NCI-H2081 (cell line): ENCODE results near the gene GIMAP6.
"Not testable (repeated sequence)": the region's sequence is repeated elsewhere in the genome, so short reads cannot be mapped to it uniquely, and the experiment has no call there.

Experiments
- DNase-seq, 2 experiments: peaks; one replicate each; lab custom pipeline; 2025; lab: John Stamatoyannopoulos, UW

GIMAP6 gene

DNA sequence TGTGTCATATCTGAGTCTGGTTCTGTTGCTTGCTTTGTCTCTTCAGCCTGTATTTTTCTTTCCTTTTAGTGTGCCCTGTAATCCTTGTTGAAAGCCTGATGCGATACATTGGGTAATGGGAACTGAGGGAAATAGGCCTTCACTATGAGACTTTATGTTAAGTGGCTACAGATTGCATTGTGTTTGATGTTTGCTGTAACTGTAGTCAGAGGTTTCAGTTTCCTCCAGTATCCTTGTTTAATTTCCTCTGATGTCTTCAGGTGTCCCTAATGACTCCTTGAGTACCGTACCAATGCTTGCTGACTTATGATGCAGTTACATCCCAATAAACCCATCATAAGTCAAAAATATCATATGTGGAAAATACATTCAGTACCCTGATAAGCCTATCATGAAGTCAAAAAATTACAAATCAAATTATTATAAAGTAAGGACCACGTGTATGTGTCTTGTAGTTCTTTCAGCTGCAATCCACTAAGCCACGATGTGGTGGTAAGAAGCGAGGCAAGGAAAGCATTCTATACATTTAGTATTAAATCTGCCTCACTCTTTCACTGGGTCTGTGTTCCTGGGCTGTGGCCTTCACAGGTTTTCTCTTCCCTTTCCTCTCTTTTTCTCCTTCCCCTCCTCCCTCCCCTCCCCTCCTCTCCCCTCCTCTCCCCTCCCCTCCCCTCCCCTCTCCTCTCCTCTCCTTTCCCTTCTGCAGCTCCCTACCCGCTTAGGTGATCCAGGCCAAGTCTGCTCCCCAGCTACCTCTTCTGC lies 13.3 kb upstream of the GIMAP6 start:
- DNase-seq = no peak

DNA sequence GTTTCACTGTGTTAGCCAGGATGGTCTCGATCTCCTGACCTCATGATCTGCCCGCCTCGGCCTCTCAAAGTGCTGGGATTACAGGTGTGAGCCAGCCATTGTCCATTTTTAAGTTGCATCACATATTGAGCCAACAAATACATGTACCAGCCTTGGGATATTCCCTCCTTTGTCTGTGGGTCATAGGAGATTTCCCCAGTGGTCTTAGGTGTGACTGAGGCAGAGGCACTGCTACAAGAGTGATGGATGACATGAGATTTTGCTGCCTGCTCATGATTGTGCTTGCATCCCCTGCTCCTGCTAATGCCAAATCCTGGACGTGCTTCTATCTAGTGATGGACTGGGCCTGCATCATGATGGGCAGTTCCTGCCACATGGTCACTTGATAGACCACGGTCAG lies 10.7 kb upstream of the GIMAP6 start:
- no peak for DNase-seq

DNA sequence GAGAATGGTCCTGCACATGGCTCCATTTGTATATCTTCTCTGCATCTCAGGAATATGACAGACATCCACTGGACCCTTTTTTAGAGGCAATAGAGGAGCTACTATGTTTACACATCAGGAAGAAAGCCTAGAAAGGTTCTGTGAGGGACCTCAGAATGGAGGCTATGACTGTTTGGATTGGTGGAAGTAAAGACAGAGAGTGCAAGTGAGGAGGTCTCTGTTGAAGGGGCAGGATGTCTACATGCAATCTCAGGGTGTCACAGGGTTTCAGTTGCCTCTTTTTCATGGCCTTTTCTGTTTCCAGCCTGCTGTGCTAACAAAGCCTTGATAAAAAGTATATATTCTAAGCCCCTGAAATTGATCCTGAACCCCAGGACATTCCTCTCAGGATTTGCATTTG lies 9.7 kb upstream of the GIMAP6 start:
- no peak for DNase-seq

DNA sequence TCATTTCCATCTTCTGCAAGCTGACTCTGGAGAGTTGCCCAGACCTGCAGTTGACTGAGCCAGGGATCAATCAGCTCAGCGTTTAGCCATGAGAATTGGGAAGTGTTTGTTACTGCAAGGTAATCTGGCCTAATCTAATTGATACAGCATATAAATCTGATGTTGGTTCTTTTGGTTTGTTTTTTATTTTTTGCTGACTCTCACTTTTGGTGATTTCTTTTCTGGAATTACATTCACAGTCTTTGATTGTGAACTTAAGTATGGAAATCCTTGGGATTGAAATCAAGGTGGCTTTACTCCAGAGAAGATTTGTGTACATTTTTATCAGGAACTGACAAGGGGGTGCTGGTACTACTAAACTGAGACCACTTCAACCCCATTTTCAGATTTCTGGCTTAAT lies 1.7 kb upstream of the GIMAP6 start:
- no peak for DNase-seq

DNA sequence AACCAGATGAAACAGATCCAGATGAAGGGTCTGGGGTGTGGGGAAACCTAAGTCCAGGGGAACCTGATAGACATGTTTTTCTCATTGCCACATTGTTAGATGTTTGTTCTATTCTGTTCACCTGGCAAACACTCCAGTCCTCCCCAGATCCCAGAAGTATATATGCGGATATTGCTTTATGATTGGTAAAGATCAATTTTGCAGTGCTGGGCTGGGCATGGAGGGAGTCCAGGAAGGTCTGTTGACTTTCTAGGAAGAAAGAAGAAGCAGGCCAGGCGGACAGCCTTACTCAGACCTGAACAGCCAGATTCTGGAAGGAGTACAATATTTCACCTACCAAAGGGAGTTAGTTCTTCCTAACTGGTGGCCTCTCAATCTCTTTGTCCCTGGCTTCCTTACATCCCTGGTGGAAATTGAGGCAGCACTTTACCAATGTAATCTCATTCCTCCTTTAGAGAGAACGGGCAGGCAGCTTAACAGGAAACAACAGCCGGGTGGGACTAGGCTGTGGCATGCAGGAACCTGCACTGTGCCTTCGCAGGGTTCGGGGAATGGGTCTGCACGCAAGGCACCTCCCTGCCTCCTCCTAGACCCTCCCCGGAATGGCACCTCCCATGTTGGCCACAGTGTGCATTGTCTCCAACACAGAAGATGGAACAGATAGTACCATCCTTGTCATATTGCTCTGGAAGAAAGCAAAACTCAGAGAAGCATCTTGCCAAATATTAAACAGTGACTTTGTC lies 930 bp downstream of the GIMAP6 start:
- DNase-seq = no peak

DNA sequence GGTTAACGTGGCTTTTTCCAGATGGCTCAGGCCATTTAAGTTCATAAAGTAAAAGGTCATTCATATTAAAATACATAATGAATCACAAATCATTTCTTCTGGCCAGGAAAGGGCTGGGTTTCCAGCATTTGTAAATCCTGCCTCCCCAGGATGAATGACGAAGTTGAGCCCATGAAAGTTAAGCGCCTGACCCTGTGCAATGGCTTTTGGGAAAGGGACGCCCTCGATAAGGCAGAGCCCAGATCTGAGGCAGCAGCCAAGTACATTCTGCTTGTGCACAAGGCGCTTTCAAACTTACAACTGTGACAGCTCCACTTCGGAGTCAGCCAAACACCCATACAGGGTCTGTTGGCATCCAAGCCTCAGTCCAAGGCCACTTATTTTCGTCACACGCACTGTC lies 2.8 kb downstream of the GIMAP6 start:
- DNase-seq = no peak

DNA sequence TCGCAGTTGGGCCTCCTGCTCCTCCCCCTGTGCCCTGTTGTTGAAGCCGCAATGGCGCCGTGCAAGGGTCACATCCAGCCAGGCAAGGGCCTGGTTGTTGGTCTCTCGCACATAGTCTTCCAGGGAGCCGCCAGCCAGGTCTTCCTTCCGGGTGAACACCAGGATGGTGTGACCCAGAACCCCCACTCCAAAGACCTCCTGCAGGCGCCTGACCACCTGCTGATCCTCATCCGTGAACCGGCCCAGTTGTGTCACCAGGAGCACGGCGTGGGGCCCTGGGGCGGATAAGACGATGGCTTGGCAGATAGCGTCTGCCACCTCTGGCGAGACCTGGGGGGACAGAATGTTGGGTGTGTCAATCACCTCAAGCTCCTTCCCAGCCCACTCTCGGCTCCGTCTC lies 4.2 kb downstream of the GIMAP6 start:
- no peak for DNase-seq

DNA sequence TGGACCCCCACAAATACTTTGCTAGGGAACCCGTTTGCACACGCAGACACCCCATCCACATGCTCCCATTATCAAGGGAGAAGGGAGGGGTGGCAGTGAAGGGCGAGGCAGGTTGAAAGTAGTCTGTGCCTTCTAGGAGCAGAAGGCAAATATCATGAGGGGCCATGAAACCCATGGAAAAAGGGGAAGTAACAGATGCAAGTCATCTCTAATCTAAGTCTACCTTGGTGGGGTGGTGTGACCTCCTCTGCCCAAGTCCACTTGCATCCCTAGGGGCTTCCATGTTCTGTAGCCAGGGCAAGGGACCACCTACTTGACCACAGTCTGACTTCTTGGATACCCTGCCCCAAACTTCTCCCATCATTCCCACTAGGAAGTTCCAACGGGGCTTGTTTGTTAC lies 5.5 kb downstream of the GIMAP6 start:
- no peak for DNase-seq

DNA sequence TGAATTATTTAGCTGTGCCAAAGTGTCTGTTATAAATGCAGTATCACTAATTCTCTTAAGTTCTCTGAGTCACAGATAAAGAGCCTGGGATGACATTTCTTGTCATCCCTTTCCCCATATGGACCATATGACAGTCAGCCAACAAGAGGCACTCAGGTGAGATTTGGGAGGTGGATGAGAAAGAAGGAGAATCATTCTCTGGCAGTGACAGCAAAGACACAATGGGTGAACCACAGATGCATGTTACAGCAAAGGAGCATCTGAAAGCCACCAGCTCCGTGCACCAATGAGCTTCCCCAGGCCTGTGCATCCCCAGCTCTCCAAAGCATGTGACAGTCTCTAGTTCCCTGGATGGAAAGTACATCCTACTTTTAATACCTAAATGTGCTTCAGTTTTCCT lies 10.8 kb downstream of the GIMAP6 start:
- no peak for DNase-seq

DNA sequence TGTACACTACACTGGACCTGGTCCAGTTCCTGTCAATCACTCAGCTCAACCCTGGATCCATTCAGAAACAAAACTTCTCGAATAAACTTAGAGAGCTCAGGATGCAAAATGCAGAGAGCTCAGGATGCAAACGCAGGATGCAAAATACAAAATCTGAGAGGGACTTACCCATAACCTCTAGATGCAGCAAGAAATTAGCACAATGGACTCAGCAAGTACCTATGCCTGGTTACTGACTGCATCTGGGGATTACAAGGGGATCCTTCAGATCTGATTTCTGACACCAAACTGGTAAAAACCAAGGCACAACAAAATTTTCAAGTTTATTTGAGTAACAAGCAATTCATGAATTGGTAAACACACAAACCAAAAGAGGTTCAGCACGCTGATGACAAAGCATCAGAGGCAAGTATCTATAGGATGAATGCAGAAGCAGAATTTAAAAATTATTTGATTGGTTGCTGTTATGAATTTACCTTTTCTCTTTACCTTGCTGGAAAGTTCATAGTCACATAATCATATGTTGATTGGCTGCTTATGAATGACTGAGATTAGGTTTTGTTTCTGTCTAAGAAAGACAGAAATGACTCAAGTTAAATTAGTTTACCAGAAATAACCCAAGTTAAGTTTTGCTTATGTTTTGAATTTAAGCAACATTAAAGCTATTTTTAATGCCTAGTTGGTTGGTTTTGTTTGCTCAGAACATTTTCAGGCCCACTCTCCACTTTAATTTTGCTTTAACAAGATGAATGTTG lies 11.4 kb downstream of the GIMAP6 start:
- no peak for DNase-seq

DNA sequence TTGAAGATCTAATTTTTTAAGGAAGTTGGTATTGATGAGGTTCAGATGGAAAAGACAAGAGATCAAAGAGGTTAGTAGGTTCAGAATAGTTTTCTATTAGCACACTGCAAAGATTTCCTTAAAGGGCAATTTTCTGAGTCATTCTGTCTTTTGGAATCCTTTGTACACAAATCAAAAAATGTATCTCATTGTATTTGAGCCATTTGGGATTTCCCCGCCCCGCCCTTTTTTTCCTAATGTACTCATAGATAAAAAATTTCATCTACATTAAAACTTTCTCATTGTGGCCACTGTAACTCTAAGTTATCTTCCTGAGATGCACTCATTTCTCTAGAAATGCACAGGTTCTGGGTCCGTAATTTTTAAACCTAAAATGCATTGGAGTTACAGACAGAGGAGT lies 12.1 kb downstream of the GIMAP6 start:
- DNase-seq = no peak

DNA sequence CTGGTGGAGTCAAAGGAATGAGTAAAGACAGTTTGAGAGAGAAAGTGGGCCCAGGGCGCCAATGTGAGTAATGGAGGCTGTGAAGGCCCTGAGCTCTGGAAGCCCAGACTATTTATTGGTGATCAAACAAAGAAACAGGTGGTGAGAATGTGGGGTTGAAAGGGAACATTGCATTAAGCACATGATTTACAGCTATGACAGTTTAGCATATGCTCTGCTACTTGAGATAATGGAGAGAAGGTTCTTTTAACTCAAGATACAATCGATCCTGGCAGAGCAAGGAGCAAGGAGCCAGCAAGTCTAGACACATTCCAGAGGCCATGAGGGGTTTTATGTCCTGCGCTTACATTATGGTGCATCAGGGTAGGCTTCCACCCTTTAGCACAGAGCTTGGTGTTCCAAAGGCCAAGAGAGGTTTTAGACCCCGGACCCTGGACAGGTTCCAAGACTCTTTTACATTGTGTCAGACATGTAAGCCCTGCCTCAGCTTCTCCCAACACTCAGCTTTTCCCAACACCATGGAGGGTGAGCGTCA lies 16.9 kb downstream of the GIMAP6 start:
- not testable (repeated sequence) for DNase-seq

DNA sequence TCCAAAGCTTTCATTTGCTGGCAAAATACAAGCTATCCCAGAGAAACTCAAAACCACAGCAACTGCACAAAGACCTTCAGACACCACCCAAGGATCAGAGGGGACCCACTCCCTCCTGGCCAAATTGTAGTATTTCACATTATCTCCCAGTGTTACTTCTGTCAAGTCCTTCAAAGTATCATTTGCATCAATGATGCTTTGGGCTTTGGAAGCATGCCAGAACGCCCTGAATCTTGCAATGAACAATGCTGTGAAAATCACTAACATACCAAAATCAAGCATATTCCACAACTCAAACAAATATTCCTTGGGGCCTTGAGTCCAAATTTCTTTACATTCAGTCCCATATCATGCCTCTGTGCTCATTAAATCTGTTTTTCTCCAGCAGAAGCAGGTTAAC lies 17.8 kb downstream of the GIMAP6 start:
- not testable (repeated sequence) for DNase-seq

DNA sequence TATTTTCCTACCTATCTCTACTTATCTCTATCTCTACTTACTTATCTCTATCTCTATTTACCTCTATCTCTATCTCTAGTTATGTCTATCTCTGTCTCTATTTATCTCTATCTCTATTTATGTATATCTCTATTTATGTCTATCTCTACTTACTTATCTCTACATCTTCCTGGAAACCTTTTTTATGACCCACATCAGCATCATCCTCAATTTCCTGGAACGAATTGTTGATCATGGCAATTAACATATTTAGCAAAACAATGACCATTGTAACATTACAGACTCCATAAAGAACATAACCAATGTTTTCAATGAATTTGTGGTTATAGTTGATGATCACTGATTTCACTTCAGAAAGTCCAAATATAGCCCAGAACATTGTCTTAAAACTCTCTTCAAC lies 18.3 kb downstream of the GIMAP6 start:
- no peak for DNase-seq

DNA sequence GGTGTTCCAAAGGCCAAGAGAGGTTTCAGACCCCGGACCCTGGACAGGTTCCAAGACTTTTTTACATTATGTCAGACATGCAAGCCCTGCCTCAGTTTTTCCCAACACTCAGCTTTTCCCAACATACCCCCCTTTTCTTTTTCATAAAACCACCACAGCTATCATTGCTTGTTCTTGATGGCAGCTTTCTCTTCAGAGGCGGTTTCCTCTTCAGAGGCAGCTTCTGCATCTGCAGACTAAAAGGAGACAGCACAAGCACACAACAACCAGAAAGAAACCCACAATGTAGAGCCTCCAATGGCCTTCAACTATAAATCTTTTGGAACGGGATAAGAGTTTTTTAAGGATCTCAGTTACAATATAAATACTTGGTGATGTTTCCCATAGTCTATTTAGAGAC lies 19.3 kb downstream of the GIMAP6 start:
- no peak for DNase-seq

DNA sequence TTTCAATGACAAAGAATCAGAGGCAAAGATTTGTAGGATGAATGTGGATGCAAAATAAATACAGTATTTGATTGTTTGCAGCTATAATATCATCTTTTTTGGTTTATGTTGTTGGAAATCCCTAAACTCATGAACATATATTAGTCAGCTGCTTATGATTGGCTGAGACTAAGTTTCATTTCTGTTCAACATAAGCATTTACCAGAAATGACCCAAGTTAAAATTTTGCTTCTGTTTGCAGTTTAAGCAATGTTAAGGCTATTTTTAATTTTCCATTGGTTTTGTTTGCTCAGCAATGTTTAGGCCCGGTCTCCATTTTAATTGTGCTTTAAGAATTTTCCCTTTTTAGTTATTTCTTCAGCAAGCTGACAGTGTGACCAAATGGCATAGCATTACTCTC lies 22.0 kb downstream of the GIMAP6 start:
- DNase-seq = no peak

DNA sequence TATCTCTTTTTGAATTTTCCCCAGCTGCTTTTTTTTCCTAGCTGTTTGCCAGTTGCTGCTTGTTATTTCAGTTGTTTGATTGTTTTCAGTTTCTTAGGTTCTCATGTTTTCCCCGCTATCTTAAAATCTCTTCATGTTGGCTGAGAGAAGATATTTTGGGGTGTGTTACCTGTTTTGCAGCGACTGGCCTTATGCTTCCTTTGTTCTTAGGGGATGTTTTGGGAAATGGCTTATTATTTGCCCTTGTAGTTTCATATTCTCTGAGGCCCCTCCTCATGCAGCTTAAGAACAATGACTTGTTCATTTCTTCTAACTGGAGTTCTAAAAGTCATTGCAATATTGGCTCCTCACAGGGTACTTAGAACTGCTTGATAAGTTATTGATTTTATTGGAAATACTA lies 28.6 kb downstream of the GIMAP6 start:
- DNase-seq = not testable (repeated sequence)

DNA sequence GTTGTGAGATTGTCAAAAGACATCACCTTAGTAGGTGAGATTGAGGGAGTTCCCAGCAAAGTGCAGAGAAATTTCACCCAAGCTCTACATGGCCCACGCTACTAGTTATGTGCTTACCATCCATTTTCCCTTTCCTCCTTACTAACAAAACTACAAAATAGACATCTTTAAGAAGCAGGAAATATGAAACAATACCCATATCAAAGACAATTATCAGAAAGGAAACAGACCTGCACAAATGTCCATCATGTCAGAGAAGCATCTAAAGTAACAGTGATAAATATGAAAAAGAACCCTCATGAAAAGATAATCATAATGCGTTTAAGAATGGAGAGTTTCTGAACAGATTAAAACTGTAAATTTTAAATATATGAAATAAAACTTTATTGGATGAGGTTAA lies 36.8 kb downstream of the GIMAP6 start:
- no peak for DNase-seq

DNA sequence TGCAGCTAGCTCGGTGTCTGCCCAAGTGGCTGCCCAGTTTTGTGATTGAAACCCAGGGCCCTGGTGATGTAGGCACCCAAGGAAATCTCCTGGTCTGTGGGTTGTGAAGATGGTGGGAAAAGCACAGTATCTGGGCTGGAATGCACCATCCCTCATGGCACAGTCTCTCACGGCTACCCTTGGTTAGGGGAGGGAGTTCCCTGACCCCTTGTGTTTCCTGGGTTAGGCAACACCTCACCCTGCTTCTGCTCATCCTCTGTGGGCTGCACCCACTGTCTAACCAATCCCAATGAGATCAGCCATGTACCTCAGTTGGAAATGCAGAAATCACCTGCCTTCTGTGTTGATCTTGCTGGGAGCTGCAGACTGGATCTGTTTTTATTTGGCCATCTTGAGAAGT lies 37.4 kb downstream of the GIMAP6 start:
- no peak for DNase-seq

DNA sequence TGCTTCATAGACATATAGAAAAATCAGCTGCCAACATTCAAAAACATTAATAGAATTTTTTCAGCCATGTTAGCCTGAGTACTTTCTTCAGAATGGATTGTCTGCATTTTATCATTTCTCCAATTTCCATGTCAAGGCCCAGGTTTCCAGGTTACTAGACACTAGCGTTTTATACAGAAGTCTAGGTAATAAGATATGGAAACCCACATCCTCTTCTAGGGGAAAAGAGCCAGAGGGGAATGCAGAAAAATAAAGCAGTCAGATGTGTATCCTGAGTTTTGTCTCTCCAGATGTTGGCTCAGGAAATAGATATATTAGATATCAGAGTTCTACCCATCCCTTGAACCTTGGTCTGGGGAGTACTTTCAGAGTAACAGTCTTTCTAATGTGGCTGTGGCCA lies 44.6 kb downstream of the GIMAP6 start:
- DNase-seq = no peak

DNA sequence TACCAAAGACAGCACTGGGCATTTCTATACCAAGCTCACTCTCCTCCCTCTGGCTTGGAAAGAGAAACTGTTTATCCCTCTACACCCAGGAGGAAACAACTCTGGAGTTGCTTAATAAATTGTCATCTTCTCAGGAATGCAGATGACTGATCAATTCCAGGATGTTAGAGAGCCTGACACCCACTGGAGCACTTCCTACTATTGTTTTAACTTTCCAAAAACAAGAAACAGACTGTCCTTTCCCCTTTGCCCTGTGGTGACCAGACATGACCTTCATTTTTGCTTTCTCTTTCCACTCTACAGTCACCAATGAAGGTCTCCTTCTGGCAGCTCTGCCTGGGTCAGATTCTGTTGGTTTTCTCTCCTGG lies 45.4 kb downstream of the GIMAP6 start:
- no peak for DNase-seq

DNA sequence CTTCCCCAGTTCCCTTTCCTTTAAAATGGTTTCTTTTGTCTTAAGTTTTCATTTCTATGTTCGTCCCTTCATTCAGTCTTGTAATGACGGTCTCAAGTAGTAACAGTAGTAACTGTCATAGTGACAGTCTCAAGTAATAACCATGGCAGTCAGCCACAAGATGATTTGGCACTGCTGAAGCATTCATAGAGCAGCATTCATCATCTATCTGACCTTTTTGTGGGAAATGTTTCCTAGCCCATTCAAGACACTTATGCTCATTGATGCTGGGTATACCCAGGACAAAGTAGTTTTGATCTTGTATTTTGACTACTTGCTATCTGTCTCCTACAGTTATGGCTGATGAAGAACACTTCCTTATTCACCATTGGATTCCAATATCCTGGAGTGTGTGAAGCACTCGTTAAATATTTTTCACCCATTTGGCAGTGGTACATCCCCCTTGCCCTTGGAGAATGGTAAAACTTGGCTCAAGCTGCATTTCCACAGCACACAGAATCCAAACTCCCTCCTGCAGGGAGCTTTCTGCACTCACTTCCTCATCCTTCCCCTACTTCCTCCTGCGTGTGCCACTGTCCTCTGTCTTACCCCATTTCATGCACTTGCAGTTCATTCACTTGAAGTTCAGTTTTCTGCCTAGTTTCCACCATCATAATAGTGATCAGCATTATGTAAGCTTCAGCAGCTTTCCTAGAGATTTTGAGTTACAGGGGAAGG lies 46.0 kb downstream of the GIMAP6 start:
- no peak for DNase-seq
